MM.1S (cell line): Measurements from ENCODE around the gene PSMB8.

ENCODE experiments used
- DNase-seq: peaks from one replicate; pipeline ENCODE4 v3.0.0-alpha.2; 2015
- H2AFZ ChIP-seq: fragments of 300-600 bp; sonication (generic); 2 replicates; pipeline ENCODE4 v1.6.0; 2016; ENCODE audit warnings: antibody characterized with exemption, low read length
- H3F3A ChIP-seq: fragments of 300-600 bp; sonication (generic); 2 replicates; pipeline ENCODE4 v1.6.1; 2016; ENCODE audit warnings: mild to moderate bottlenecking, antibody characterized with exemption, low read length, moderate library complexity, mixed read lengths; ENCODE audit not compliant: insufficient read depth
- H3K27ac ChIP-seq: fragments of 300-600 bp; sonication (generic); 2 replicates; pipeline ENCODE4 v1.5.1; 2016; ENCODE audit warnings: mild to moderate bottlenecking, low read length
- H3K27me3 ChIP-seq: fragments of 300-600 bp; sonication (generic); replicated peaks from 2 replicates; pipeline ENCODE4 v1.6.0; 2016; ENCODE audit warnings: low read length; ENCODE audit not compliant: insufficient read depth
- H3K36me3 ChIP-seq: fragments of 300-600 bp; sonication (generic); replicated peaks from 2 replicates; pipeline ENCODE4 v1.6.1; 2016; ENCODE audit warnings: mild to moderate bottlenecking, low read length, mixed read lengths; ENCODE audit not compliant: insufficient read depth
- H3K4me1 ChIP-seq: fragments of 300-600 bp; sonication (generic); 2 replicates; pipeline ENCODE4 v1.6.1; 2016; ENCODE audit warnings: low read length, mixed read lengths
- H3K4me2 ChIP-seq: fragments of 300-600 bp; sonication (generic); 2 replicates; pipeline ENCODE4 v1.6.0; 2016; ENCODE audit warnings: low read depth, low read length
- H3K4me3 ChIP-seq: fragments of 300-600 bp; sonication (generic); 2 replicates; pipeline ENCODE4 v1.5.1; 2016; ENCODE audit warnings: low read length, mixed read lengths
- H3K79me2 ChIP-seq: fragments of 300-600 bp; sonication (generic); 2 replicates; pipeline ENCODE4 v1.6.1; 2016; ENCODE audit warnings: mixed run types, low read length, mixed read lengths
- H3K9ac ChIP-seq: fragments of 300-600 bp; sonication (generic); 2 replicates; pipeline ENCODE4 v1.6.1; 2016; ENCODE audit warnings: low read length, mixed read lengths
- H3K9me2 ChIP-seq: fragments of 300-600 bp; sonication (generic); replicated peaks from 2 replicates; pipeline ENCODE4 v1.6.1; 2016; ENCODE audit warnings: mild to moderate bottlenecking, low read length, mixed read lengths; ENCODE audit not compliant: insufficient read depth
- H3K9me3 ChIP-seq: fragments of 300-600 bp; sonication (generic); replicated peaks from 2 replicates; pipeline ENCODE4 v1.6.1; 2016; ENCODE audit warnings: mild to moderate bottlenecking, low read length, mixed read lengths; ENCODE audit not compliant: insufficient read depth
- H4K20me1 ChIP-seq: fragments of 300-600 bp; sonication (generic); 2 replicates; pipeline ENCODE4 v1.6.1; 2016; ENCODE audit warnings: mild to moderate bottlenecking, low read length, moderate library complexity, mixed read lengths; ENCODE audit not compliant: insufficient read depth
- CTCF ChIP-seq: fragments of 300-600 bp; sonication (generic); IDR thresholded peaks from 2 replicates; pipeline ENCODE4 v1.5.1; 2016; ENCODE audit warnings: antibody characterized with exemption, low read length, mixed read lengths
- EZH2 ChIP-seq: fragments of 300-600 bp; sonication (generic); optimal IDR thresholded peaks from 2 replicates; pipeline ENCODE3; 2017; ENCODE audit warnings: low read depth, mild to moderate bottlenecking, antibody characterized with exemption, low read length, mixed read lengths
- EZH2phosphoT487 ChIP-seq: fragments of 300-600 bp; sonication (generic); IDR thresholded peaks from 2 replicates; pipeline ENCODE4 v1.6.1; 2018; ENCODE audit warnings: antibody characterized with exemption, low read length

PSMB8 gene

GRCh38 chr6:32815996-32816395 lies 27.9 kb downstream of the PSMB8 start:
- no peaks in the 10 kb centered on the region for H4K20me1 ChIP-seq
- H3K9me2 ChIP-seq, result no peaks in the 10 kb centered on the region
- H3K4me1 ChIP-seq, result peaks cover 26% of the 10 kb centered on the region
- no peaks in the 10 kb centered on the region for H3K27me3 ChIP-seq
- no peaks in the 10 kb centered on the region for H3K36me3 ChIP-seq
- peaks cover 17% of the 10 kb centered on the region for H3F3A ChIP-seq
- H2AFZ ChIP-seq, result peak overlapping the region; percentile 60; the same call in 1 of the 2 replicates
- TF ChIP-seq EZH2 (no peak), CTCF (no peak), EZH2phosphoT487 (no peak)
- no peaks in the 10 kb centered on the region for H3K79me2 ChIP-seq
- H3K27ac ChIP-seq, result peak overlapping the region; percentile 76
- H3K9me3 ChIP-seq, result no peaks in the 10 kb centered on the region
- H3K4me2 ChIP-seq, result peak overlapping the region; percentile 85
- H3K4me3 ChIP-seq, result peak overlapping the region; percentile 44
- H3K9ac ChIP-seq, result peak overlapping the region; percentile 20; the same call in 1 of the 2 replicates
- peak; percentile 56 for DNase-seq

- TF ChIP-seq EZH2phosphoT487 (no peak), CTCF (no peak), EZH2 (no peak)
- Histone ChIP-seq H3K9me2 (no peaks in the 10 kb centered on the region), H3K4me1 (peaks cover 26% of the 10 kb centered on the region)
Observed at GRCh38 chr6:32815115-32815514, 28.7 kb downstream of the PSMB8 start.

GRCh38 chr6:32814145-32814544 lies 29.7 kb downstream of the PSMB8 start:
- Histone ChIP-seq H3K9me2 (no peaks in the 10 kb centered on the region), H3K9ac (no peak overlapping the region), H3F3A (peaks cover 17% of the 10 kb centered on the region), H3K27me3 (no peaks in the 10 kb centered on the region), H3K79me2 (no peaks in the 10 kb centered on the region), H3K4me1 (peaks cover 26% of the 10 kb centered on the region), H3K27ac (no peak overlapping the region), H2AFZ (no peak overlapping the region), H3K36me3 (no peaks in the 10 kb centered on the region), H3K4me3 (no peak overlapping the region), H3K9me3 (no peaks in the 10 kb centered on the region), H4K20me1 (no peaks in the 10 kb centered on the region), H3K4me2 (no peak overlapping the region)
- TF ChIP-seq CTCF (no peak), EZH2 (no peak), EZH2phosphoT487 (no peak)
- DNase-seq, result no peak

More at GRCh38 chr6:32815115-32815514, 28.7 kb downstream of the PSMB8 start:
- DNase-seq, result no peak
- Histone ChIP-seq H3K36me3 (no peaks in the 10 kb centered on the region), H3K27ac (no peak overlapping the region; the same call in 1 of the 2 replicates), H3F3A (peaks cover 17% of the 10 kb centered on the region), H4K20me1 (no peaks in the 10 kb centered on the region), H3K9ac (no peak overlapping the region), H3K4me3 (no peak overlapping the region; the same call in 1 of the 2 replicates), H3K79me2 (no peaks in the 10 kb centered on the region), H3K4me2 (peak overlapping the region; percentile 85; the same call in 1 of the 2 replicates), H2AFZ (no peak overlapping the region), H3K9me3 (no peaks in the 10 kb centered on the region), H3K27me3 (no peaks in the 10 kb centered on the region)
